NCI-H526 treated with DMSO at 0.1 percent for 48 hours (cell line): Measurements from ENCODE around the gene CNDP1.
A peak's percentile ranks its signal among the peaks of the same experiment; 100 is the strongest.
"Not testable (repeated sequence)": the region's sequence is repeated elsewhere in the genome, so short reads cannot be mapped to it uniquely, and the experiment has no call there.

Experiments used
- DNase-seq: peaks from one replicate; lab custom pipeline; 2025; lab: John Stamatoyannopoulos, UW

CNDP1 gene

GRCh38 chr18:74534150-74534969 is at the start of gene CNDP1:
CNDP1 (plus strand) TSS chr18:74534500; CDS start chr18:74534668, 168 bp downstream.
- DNase-seq: no peak

- no peak for DNase-seq
Observed at GRCh38 chr18:74486119-74486849, 48.0 kb upstream of the CNDP1 start.

GRCh38 chr18:74488354-74488753 is 45.9 kb upstream of the CNDP1 start:
- no peak for DNase-seq

- no peak for DNase-seq
Observed at GRCh38 chr18:74488864-74489263, 45.4 kb upstream of the CNDP1 start.

- DNase-seq: no peak
Observed at GRCh38 chr18:74489676-74490075, 44.6 kb upstream of the CNDP1 start.

- DNase-seq: no peak
Observed at GRCh38 chr18:74492259-74492658, 42.0 kb upstream of the CNDP1 start.

- peak; percentile 83 for DNase-seq
Observed at GRCh38 chr18:74493689-74494088, 40.6 kb upstream of the CNDP1 start.

GRCh38 chr18:74494514-74494913 is 39.8 kb upstream of the CNDP1 start:
- no peak for DNase-seq

GRCh38 chr18:74495581-74496507 is 38.5 kb upstream of the CNDP1 start, which contains the start of gene CNDP2:
CNDP2 (plus strand) TSS chr18:74496363; CDS start chr18:74499974, 3,611 bp downstream.
- DNase-seq: peak; percentile 97

- peak; percentile 32 for DNase-seq
Observed at GRCh38 chr18:74496508-74497323, 37.6 kb upstream of the CNDP1 start.

- no peak for DNase-seq
Observed at GRCh38 chr18:74497324-74497676, 37.0 kb upstream of the CNDP1 start.

- DNase-seq: no peak
Observed at GRCh38 chr18:74497778-74498177, 36.5 kb upstream of the CNDP1 start.

- no peak for DNase-seq
Observed at GRCh38 chr18:74498712-74499627, 35.3 kb upstream of the CNDP1 start.

- no peak for DNase-seq
Observed at GRCh38 chr18:74499633-74500032, 34.7 kb upstream of the CNDP1 start.

GRCh38 chr18:74500372-74500771 is 33.9 kb upstream of the CNDP1 start:
- DNase-seq: no peak

GRCh38 chr18:74500774-74501173 is 33.5 kb upstream of the CNDP1 start:
- DNase-seq: not testable (repeated sequence)

GRCh38 chr18:74501386-74501785 is 32.9 kb upstream of the CNDP1 start:
- no peak for DNase-seq

GRCh38 chr18:74503137-74503536 is 31.2 kb upstream of the CNDP1 start:
- no peak for DNase-seq

GRCh38 chr18:74505776-74506175 is 28.5 kb upstream of the CNDP1 start:
- no peak for DNase-seq

GRCh38 chr18:74506448-74507084 is 27.7 kb upstream of the CNDP1 start:
- no peak for DNase-seq
